Measurements from ENCODE around the gene CCDC68. TPM values are rescaled to one million over a fixed set of nuclear protein-coding genes. Genes with fewer than 3 reads are reported as not detected.

CCDC68 gene
- total RNA-seq, 2 donors from 2014 or later = 10.1 to 18.4 TPM

- TF ChIP-seq CTCF (IDR thresholded peaks at IDR 0.05) = no peak
- H3K36me3 ChIP-seq = no peaks in the 10 kb centered on the region
- H3K27ac ChIP-seq = no peak overlapping the region
- H3K4me1 ChIP-seq (ENCODE audit: control insufficient read depth in 1 of 2, low read depth in 2 of 2) = no peaks in the 10 kb centered on the region
- DNase-seq (ENCODE audit: low spot score) (no peak), ATAC-seq (ENCODE audit: insufficient number of reproducible peaks, low FRiP score, low read depth) (no peak)
- H3K27me3 ChIP-seq (replicated peaks; ENCODE audit: insufficient read depth) = no peaks in the 10 kb centered on the region
- no peaks in the 10 kb centered on the region for H3K9me3 ChIP-seq
- no peak overlapping the region for H3K4me3 ChIP-seq
Observed at GRCh38 chr18:54938506-54938905, 20.8 kb downstream of the CCDC68 start.

- Histone ChIP-seq H3K4me3 (no peak overlapping the region), H3K36me3 (no peaks in the 10 kb centered on the region), H3K9me3 (no peaks in the 10 kb centered on the region), H3K27me3 (replicated peaks; ENCODE audit: insufficient read depth) (no peaks in the 10 kb centered on the region), H3K27ac (no peak overlapping the region), H3K4me1 (ENCODE audit: control insufficient read depth in 1 of 2, low read depth in 2 of 2) (no peaks in the 10 kb centered on the region)
- DNase-seq (ENCODE audit: low spot score) (no peak), ATAC-seq (ENCODE audit: insufficient number of reproducible peaks, low FRiP score, low read depth) (no peak)
- TF ChIP-seq CTCF (IDR thresholded peaks at IDR 0.05) = no peak
Observed at GRCh38 chr18:54932472-54932871, 26.8 kb downstream of the CCDC68 start.

GRCh38 chr18:54931152-54931551, 28.1 kb downstream of the CCDC68 start:
- TF ChIP-seq CTCF (IDR thresholded peaks at IDR 0.05) = no peak
- no peaks in the 10 kb centered on the region for H3K36me3 ChIP-seq
- ATAC-seq (ENCODE audit: insufficient number of reproducible peaks, low FRiP score, low read depth) (no peak), DNase-seq (ENCODE audit: low spot score) (no peak)
- no peaks in the 10 kb centered on the region for H3K9me3 ChIP-seq
- no peak overlapping the region for H3K27ac ChIP-seq
- H3K4me3 ChIP-seq = no peak overlapping the region
- H3K4me1 ChIP-seq (ENCODE audit: control insufficient read depth in 1 of 2, low read depth in 2 of 2) = no peaks in the 10 kb centered on the region
- no peaks in the 10 kb centered on the region for H3K27me3 ChIP-seq (replicated peaks; ENCODE audit: insufficient read depth)

GRCh38 chr18:54928236-54928635, 31.0 kb downstream of the CCDC68 start:
- ATAC-seq (ENCODE audit: insufficient number of reproducible peaks, low FRiP score, low read depth) = no peak
- no peak for TF ChIP-seq CTCF (IDR thresholded peaks at IDR 0.05)

GRCh38 chr18:54926593-54927325, 32.5 kb downstream of the CCDC68 start:
- H3K4me3 ChIP-seq = no peak overlapping the region
- H3K4me1 ChIP-seq (ENCODE audit: control insufficient read depth in 1 of 2, low read depth in 2 of 2) = no peaks in the 10 kb centered on the region
- H3K27ac ChIP-seq = no peak overlapping the region
- TF ChIP-seq CTCF (IDR thresholded peaks at IDR 0.05) = no peak
- H3K9me3 ChIP-seq = no peaks in the 10 kb centered on the region
- ATAC-seq (ENCODE audit: insufficient number of reproducible peaks, low FRiP score, low read depth) = no peak
- no peaks in the 10 kb centered on the region for H3K27me3 ChIP-seq (replicated peaks; ENCODE audit: insufficient read depth)
- H3K36me3 ChIP-seq = no peaks in the 10 kb centered on the region
- DNase-seq (ENCODE audit: low spot score) = no peak

More at GRCh38 chr18:54928236-54928635, 31.0 kb downstream of the CCDC68 start:
- Histone ChIP-seq H3K27me3 (replicated peaks; ENCODE audit: insufficient read depth) (no peaks in the 10 kb centered on the region), H3K4me1 (ENCODE audit: control insufficient read depth in 1 of 2, low read depth in 2 of 2) (no peaks in the 10 kb centered on the region), H3K9me3 (no peaks in the 10 kb centered on the region), H3K27ac (no peak overlapping the region), H3K4me3 (no peak overlapping the region), H3K36me3 (no peaks in the 10 kb centered on the region)
- DNase-seq (ENCODE audit: low spot score) = no peak

Data from thoracic aorta (tissue), 2 donors.